Calu3 (cell line): ENCODE measurements around the gene ABCC10. TPM values are rescaled to one million over a fixed set of nuclear protein-coding genes. Genes with fewer than 3 reads are reported as not detected.
"Not testable (repeated sequence)": the region's sequence is repeated elsewhere in the genome, so short reads cannot be mapped to it uniquely, and the experiment has no call there.

Experiments
- BruUV-seq: library from RNA; stranded (reverse); fragments of 400-500 nt; replicated peaks from 2 replicates; lab custom pipeline; 2021; lab: Mats Ljungman, UMichigan
- CTCF ChIA-PET: fragments of 300-600 bp; sonication (Branson Sonifier 250); formaldehyde crosslinking; loops from one replicate; lab custom pipeline; 2022; ENCODE audit warnings: antibody characterized with exemption; lab: Charles Lee
- DNase-seq: peaks from one replicate; pipeline ENCODE4 v3.0.0; 2022
- H3K27ac Mint-ChIP-seq: one replicate; pipeline ENCODE4 v1.8.0; 2022; ENCODE audit warnings: mixed read lengths; ENCODE audit not compliant: unreplicated experiment
- H3K27me3 Mint-ChIP-seq: one replicate; pipeline ENCODE4 v1.8.0; 2022; ENCODE audit warnings: mixed read lengths; ENCODE audit not compliant: unreplicated experiment
- H3K36me3 Mint-ChIP-seq: one replicate; pipeline ENCODE4 v1.8.0; 2022; ENCODE audit warnings: mild to moderate bottlenecking, moderate library complexity, mixed read lengths; ENCODE audit not compliant: insufficient read depth, unreplicated experiment
- H3K4me1 Mint-ChIP-seq: one replicate; pipeline ENCODE4 v1.8.0; 2022; ENCODE audit warnings: mild to moderate bottlenecking, low read depth, mixed read lengths; ENCODE audit not compliant: unreplicated experiment
- H3K4me3 Mint-ChIP-seq: one replicate; pipeline ENCODE4 v1.8.0; 2022; ENCODE audit warnings: mild to moderate bottlenecking, low read depth, moderate library complexity, mixed read lengths; ENCODE audit not compliant: unreplicated experiment
- H3K9me3 Mint-ChIP-seq: one replicate; pipeline ENCODE4 v1.8.0; 2022; ENCODE audit warnings: low read depth, mixed read lengths; ENCODE audit not compliant: unreplicated experiment
- intact Hi-C: fragments of 100-400 bp; cut with micrococcal nuclease; formaldehyde crosslinking; loops from one replicate; pipeline ENCODE4 v1.10.0; 2022; ENCODE audit not compliant: unreplicated experiment
- microRNA-seq: library from miRNA; unstranded; fragments of <30 nt; microRNA quantifications from one replicate; pipeline ENCODE4 v1.2.0, GENCODE V29; 2022
- total RNA-seq: library from RNA; stranded (reverse); gene quantifications from 2 replicates; pipeline ENCODE4 v1.2.3, GENCODE V29; 2022
- TF ChIP-seq, protein P1 (sequence below): fragments of 200-600 bp; IDR thresholded peaks from one replicate; pipeline ENCODE4 v1.8.0; 2022; ENCODE audit warnings: antibody characterized with exemption; ENCODE audit not compliant: unreplicated experiment

Gene ABCC10
- total RNA-seq, 1 experiment from 2014 or later = 53.0 TPM

DNA sequence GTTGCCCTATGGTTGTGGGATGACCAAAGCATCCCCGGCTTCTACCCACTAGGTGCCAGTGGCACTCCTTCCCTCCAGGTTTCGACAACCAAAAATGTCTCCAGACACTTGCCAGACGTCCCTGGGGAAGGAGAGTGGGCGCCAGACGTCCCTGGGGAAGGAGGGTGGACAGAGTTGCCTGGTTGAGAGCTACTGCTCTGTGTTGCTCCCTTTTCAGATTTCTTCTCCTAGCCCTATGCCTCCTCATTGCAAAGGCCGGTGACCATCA is 69.7 kb downstream of the ABCC10 start:
- peaks cover 40% of the 10 kb centered on the region for H3K4me1 Mint-ChIP-seq
- no peaks in the 10 kb centered on the region for H3K27me3 Mint-ChIP-seq
- H3K36me3 Mint-ChIP-seq = peaks cover 46% of the 10 kb centered on the region
- H3K4me3 Mint-ChIP-seq = no peak overlapping the region
- TF ChIP-seq, protein P1, sequence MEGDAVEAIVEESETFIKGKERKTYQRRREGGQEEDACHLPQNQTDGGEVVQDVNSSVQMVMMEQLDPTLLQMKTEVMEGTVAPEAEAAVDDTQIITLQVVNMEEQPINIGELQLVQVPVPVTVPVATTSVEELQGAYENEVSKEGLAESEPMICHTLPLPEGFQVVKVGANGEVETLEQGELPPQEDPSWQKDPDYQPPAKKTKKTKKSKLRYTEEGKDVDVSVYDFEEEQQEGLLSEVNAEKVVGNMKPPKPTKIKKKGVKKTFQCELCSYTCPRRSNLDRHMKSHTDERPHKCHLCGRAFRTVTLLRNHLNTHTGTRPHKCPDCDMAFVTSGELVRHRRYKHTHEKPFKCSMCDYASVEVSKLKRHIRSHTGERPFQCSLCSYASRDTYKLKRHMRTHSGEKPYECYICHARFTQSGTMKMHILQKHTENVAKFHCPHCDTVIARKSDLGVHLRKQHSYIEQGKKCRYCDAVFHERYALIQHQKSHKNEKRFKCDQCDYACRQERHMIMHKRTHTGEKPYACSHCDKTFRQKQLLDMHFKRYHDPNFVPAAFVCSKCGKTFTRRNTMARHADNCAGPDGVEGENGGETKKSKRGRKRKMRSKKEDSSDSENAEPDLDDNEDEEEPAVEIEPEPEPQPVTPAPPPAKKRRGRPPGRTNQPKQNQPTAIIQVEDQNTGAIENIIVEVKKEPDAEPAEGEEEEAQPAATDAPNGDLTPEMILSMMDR = no peak
- no TSS peak for BruUV-seq
- CTCF ChIA-PET = interaction anchor here (0.9 to 1.7 kb wide), 8 partner anchors 10 to 234 kb away, joined by 3 to 12 read pairs (median 4); partner anchors contain the start of genes DLK2, LRRC73 and TJAP1
- no peak for DNase-seq
- no peaks in the 10 kb centered on the region for H3K9me3 Mint-ChIP-seq
- intact Hi-C loops = loop anchor here (2.0 kb wide), 1 partner anchor 60 kb away; no protein-coding TSS in a partner anchor
- no peak overlapping the region for H3K27ac Mint-ChIP-seq

GRCh38 chr6:43497689-43498088 is 70.3 kb downstream of the ABCC10 start:
- TF ChIP-seq, protein P1 = no peak
- H3K27me3 Mint-ChIP-seq = no peaks in the 10 kb centered on the region
- no TSS peak for BruUV-seq
- CTCF ChIA-PET = interaction anchor here (0.6 to 1.3 kb wide), 3 partner anchors 9 to 12 kb away, joined by 4 to 9 read pairs (median 9); partner anchors contain the start of gene LRRC73
- H3K27ac Mint-ChIP-seq = no peak overlapping the region
- peaks cover 34% of the 10 kb centered on the region for H3K4me1 Mint-ChIP-seq
- H3K9me3 Mint-ChIP-seq = no peaks in the 10 kb centered on the region
- intact Hi-C loops = loop anchor here (2.0 kb wide), 1 partner anchor 61 kb away; no protein-coding TSS in a partner anchor
- DNase-seq = no peak
- peaks cover 52% of the 10 kb centered on the region for H3K36me3 Mint-ChIP-seq
- no peak overlapping the region for H3K4me3 Mint-ChIP-seq

DNA sequence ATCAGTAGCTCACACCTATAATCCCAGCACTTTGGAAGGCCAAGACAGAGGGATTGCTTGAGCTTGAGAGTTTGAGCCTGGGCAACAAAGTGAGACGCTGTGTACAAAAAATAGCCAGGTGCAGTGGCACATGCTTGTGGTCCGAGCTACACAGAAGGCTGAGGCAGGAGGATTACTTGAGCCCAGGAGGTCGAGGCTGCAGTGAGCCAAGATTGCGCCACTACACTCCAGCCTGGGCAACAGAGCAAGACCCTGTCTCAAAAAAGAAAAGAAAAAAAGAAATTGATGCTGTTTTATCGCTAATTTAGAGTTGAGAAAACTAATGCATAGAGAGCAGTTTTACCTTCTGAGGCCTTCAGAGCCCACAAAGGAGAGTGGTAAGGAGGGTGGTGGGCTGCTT is 71.0 kb downstream of the ABCC10 start:
- H3K36me3 Mint-ChIP-seq = peaks cover 55% of the 10 kb centered on the region

GRCh38 chr6:43499028-43499815 is 71.9 kb downstream of the ABCC10 start:
- Mint-ChIP-seq H3K27ac (no peak overlapping the region), H3K4me3 (no peak overlapping the region), H3K9me3 (no peaks in the 10 kb centered on the region), H3K36me3 (peaks cover 61% of the 10 kb centered on the region), H3K4me1 (peaks cover 26% of the 10 kb centered on the region), H3K27me3 (no peaks in the 10 kb centered on the region)
- intact Hi-C loops = no loop called here
- DNase-seq = no peak
- no TSS peak for BruUV-seq
- CTCF ChIA-PET = no interaction called here
- TF ChIP-seq, protein P1 = no peak

More for the DNA sequence above, 71.0 kb downstream of the ABCC10 start:
- H3K27me3 Mint-ChIP-seq, H3K27ac Mint-ChIP-seq, intact Hi-C loops, H3K4me3 Mint-ChIP-seq, DNase-seq, BruUV-seq, H3K9me3 Mint-ChIP-seq: not testable (repeated sequence)
- H3K4me1 Mint-ChIP-seq = peaks cover 28% of the 10 kb centered on the region
- CTCF ChIA-PET = interaction anchor here (0.5 to 1.1 kb wide), 3 partner anchors 9 to 321 kb away, joined by 4 to 9 read pairs (median 9); no protein-coding TSS in a partner anchor

Small RNAs within 50 kb of the gene (microRNA-seq; reads per million reads assigned to microRNA genes)
- 3.2 reads per million for gene MIR6780B

Other genes with a start within 250 kb of the ABCC10 start
- gene CUL9, start 245.3 kb upstream of the ABCC10 start, total RNA-seq = 73.1 and 82.8 TPM in 2 replicates
- gene DNPH1, start 198.1 kb upstream of the ABCC10 start, total RNA-seq = 82.6 and 86.8 TPM in 2 replicates
- 0.17 and 0.29 TPM in 2 replicates for gene TTBK1, start 184.1 kb upstream of the ABCC10 start, total RNA-seq
- not detected in 2 replicates for gene SLC22A7, start 129.3 kb upstream of the ABCC10 start, total RNA-seq
- 2.3 and 5.4 TPM in 2 replicates for gene CRIP3, start 118.7 kb upstream of the ABCC10 start, total RNA-seq
- gene ZNF318, start 57.9 kb upstream of the ABCC10 start, total RNA-seq = 14.7 and 15.8 TPM in 2 replicates
- gene DLK2, start 28.0 kb downstream of the ABCC10 start, total RNA-seq = 0.59 and 0.86 TPM in 2 replicates
- gene TJAP1, start 50.0 kb downstream of the ABCC10 start, total RNA-seq = 70.7 and 72.3 TPM in 2 replicates
- 0.47 and 0.50 TPM in 2 replicates for gene LRRC73, start 82.8 kb downstream of the ABCC10 start, total RNA-seq
- gene YIPF3, start 89.4 kb downstream of the ABCC10 start, total RNA-seq = 127 and 133 TPM in 2 replicates
- 79.6 and 92.1 TPM in 2 replicates for gene POLR1C, start 89.5 kb downstream of the ABCC10 start, total RNA-seq
- gene XPO5, start 148.5 kb downstream of the ABCC10 start, total RNA-seq = 106 and 131 TPM in 2 replicates
- gene POLH, start 148.6 kb downstream of the ABCC10 start, total RNA-seq = 25.7 and 31.9 TPM in 2 replicates
- 186 and 188 TPM in 2 replicates for gene GTPBP2, start 201.7 kb downstream of the ABCC10 start, total RNA-seq
- 48.2 and 53.2 TPM in 2 replicates for gene MAD2L1BP, start 208.3 kb downstream of the ABCC10 start, total RNA-seq
- gene RSPH9, start 217.5 kb downstream of the ABCC10 start, total RNA-seq = 0.15 and 0.19 TPM in 2 replicates